ENCODE data around the gene DRD5.
"Not testable (repeated sequence)": the region's sequence is repeated elsewhere in the genome, so short reads cannot be mapped to it uniquely, and the experiment has no call there.

DRD5 gene

GRCh38 chr4:9781343-9782135, at the start of gene DRD5:
DRD5 (plus strand) TSS chr4:9781634; CDS start chr4:9782030, 396 bp downstream.
- DNase-seq (ENCODE audit: low read depth in 2 of 2) = no peak

- not testable (repeated sequence) for DNase-seq (ENCODE audit: low read depth in 2 of 2)
Measured at GRCh38 chr4:9732256-9732655, 49.2 kb upstream of the DRD5 start.

- no peak for DNase-seq (ENCODE audit: low read depth in 2 of 2)
Measured at GRCh38 chr4:9735515-9735914, 45.9 kb upstream of the DRD5 start.

DNA sequence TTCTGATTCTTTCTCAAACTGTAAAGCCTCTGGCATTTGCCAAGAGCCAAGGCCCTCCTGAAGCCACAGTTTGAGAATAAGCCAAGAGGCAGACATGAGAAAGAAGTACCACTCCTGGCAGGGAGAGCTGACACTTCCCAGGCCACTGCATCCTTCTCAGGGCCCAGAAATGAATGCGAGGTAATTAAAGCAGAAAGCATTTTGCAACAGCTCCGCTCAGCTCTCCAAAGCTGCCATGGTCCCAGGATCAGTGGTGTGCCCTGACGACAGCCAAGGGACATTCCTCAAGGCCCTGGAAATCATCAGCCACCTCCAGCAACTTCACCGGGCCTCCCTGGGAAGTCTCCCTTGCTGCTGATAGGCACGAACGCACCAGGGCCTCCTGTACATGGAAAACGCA, 44.2 kb upstream of the DRD5 start:
- not testable (repeated sequence) for DNase-seq (ENCODE audit: low read depth in 2 of 2)

DNA sequence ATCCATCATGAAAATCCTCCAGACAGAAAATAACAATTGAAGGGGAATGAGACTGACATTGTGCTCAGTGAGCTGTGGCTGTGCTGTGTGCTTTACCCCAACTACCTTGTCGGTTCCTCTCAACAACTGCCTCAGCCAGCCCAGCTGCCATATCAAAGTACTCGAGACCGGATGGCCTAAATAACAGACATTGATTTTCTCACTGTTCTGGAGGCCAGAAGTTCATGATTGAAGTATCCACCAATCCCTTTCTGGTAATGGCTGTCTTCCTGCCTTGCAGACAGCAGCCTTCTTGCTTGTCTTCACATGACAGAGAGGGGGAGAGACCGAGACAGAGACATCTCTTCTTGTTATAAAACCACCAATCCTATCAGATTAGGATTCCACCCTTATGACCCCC, 37.6 kb upstream of the DRD5 start:
- not testable (repeated sequence) for DNase-seq (ENCODE audit: low read depth in 2 of 2)

DNA sequence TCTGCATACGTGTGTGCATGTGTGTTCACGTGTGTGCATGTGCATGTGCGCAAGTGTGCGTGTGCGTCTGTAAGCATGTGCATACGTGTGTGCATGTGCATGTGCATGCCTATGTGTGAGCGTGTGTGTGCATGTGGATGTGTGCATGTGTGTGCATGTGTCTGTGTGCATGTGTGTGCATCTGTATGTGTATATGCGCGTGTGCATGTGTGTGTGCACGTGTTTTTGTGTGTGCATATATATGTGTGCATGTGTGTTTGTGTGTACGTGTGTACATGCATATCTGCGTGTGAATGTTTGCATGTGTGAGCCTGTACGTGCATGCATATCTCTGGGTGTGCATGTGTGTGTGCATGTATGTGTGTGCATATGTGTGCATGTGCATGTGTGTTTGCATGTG, 35.7 kb upstream of the DRD5 start:
- DNase-seq (ENCODE audit: low read depth in 2 of 2) = no peak

DNA sequence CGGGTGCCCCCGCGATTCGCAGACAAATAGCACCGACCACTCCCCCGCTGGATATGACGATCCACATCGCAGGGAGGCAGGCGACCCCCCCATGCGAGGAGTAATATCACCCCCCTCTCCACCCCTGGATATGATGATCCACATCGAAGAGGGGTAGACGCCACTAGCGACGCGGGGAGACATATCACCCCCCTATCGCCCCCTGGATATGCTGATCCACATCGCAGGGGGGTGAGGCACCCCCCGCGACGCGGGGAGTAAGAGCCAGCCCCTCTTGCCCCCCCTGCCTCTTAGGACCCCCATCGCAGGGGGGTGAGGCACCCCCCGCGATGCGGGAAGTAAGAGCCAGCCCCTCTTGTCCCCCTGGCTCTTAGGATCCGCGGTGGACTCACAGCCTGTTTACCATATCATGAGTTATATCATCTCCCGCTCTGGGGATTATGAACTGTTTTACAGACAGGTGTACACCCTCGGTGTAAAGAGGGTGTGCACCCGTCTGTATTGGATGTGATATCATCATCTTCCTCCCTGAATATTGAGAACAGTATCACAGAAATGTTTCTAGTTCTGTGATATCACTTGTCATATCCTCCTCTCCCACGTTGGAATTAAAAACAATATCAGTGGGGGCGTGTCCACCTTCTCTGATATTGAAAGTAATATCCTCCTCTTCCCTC, 22.7 kb upstream of the DRD5 start:
- DNase-seq (ENCODE audit: low read depth in 2 of 2) = no peak

GRCh38 chr4:9762823-9763475, 18.5 kb upstream of the DRD5 start:
- DNase-seq (ENCODE audit: low read depth in 2 of 2) = no peak

- DNase-seq (ENCODE audit: low read depth in 2 of 2) = no peak
Measured at GRCh38 chr4:9764155-9764696, 17.2 kb upstream of the DRD5 start.

GRCh38 chr4:9765091-9765490, 16.3 kb upstream of the DRD5 start:
- DNase-seq (ENCODE audit: low read depth in 2 of 2) = no peak

DNA sequence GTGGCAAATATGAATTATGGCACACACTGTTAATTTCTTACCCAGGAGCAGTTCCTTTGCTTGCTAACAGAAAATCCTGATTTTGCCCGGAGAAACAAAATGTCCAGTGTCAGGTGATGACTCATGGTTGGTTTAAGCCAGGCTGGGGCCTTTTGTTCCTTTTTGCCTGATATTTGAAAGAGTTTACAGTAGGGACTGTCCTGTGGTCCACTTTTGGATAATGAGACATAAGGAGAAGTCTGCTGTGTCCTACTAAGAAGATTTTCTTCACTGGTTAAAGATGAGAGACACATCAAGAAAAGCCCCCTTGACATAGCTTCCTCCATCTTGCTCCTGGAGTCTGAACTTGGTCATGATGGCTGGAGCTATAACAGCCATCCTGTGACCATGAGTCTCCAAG, 12.1 kb upstream of the DRD5 start:
- no peak for DNase-seq (ENCODE audit: low read depth in 2 of 2)

DNA sequence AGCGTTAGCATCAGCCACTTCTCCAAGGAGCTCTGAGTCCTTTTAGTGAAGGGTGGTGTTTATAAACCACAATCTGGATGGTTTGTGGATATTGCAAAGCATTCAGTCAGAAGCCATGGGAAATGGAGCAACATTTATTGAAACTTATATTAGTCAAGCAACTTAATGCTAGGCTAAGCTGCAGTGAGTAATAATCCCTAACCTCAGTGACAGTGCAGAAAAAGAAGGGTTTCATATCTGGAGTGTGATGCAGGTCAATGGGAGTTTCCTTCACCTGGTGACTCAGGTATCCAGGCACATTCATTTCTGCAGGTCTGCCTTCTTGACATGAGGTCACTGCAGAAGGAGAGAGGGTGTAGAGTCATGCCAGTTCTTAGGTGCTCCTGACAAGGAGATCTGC, 10.4 kb upstream of the DRD5 start:
- DNase-seq (ENCODE audit: low read depth in 2 of 2) = no peak

DNA sequence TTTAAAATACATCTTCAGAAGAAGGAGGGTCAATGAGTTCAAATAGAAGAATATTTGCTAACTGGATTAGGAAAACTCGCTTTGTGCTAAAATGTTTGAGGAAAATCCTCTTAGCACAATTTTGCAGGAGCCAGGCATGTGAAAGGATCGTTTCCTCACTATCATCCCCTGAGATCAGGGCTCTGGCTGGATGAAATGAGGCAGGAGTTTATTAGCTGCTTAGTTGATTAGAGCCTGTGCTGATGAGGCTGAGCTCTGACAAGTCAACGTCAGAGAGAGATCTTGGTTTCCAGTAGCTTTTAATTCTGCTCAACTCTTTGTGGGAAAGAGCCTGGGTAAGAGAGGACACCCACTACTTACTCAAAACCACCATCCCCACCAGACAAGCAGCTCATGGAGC, 8.0 kb upstream of the DRD5 start:
- DNase-seq (ENCODE audit: low read depth in 2 of 2) = no peak

- no peak for DNase-seq (ENCODE audit: low read depth in 2 of 2)
Measured at GRCh38 chr4:9782136-9782436, 652 bp downstream of the DRD5 start.

DNA sequence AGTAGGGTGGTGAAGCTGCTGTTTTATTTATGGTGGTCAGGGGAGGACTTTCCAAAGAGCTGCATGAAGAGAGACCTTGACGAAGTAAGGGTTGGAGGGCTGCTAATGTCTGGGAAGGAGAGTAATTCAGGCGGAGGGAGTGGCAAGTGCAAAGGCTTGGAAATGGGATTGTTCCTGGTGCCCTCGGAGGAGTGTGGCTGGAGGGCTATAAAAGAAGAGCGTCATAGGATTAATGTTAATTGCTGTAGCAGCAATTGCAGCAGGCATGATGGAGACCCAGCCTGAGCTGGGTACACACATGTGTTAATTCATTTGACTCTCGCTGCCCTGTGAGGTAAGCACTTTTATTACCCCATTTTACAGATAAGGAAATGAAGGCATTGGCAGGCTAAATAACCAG, 4.5 kb downstream of the DRD5 start:
- DNase-seq (ENCODE audit: low read depth in 2 of 2) = not testable (repeated sequence)

GRCh38 chr4:9792381-9792780, 10.9 kb downstream of the DRD5 start:
- DNase-seq (ENCODE audit: low read depth in 2 of 2) = no peak

- DNase-seq (ENCODE audit: low read depth in 2 of 2) = not testable (repeated sequence)
Measured at GRCh38 chr4:9796641-9797040, 15.2 kb downstream of the DRD5 start.

DNA sequence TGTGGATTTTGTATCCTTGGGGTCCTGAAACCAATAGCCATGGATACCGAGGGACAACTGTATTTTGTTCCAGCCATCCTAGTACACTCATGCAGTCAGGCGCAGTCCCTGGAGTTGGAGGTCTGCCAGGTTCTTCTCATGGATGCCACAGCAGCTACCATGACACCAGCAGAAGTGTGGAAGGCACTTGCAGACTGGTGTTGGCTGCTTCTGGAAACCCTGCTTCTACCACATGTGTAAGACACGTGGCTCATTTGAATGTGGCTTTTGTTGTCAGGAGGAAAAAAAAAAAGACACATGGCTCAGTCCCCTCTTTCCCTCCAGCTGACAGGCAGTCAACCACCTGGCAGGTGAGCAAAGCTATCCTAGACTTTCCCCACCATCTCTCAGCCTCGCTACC, 19.4 kb downstream of the DRD5 start:
- no peak for DNase-seq (ENCODE audit: low read depth in 2 of 2)

GRCh38 chr4:9804918-9805317, 23.5 kb downstream of the DRD5 start:
- no peak for DNase-seq (ENCODE audit: low read depth in 2 of 2)

- no peak for DNase-seq (ENCODE audit: low read depth in 2 of 2)
Measured at GRCh38 chr4:9808077-9808476, 26.6 kb downstream of the DRD5 start.

GRCh38 chr4:9811806-9812205, 30.4 kb downstream of the DRD5 start:
- no peak for DNase-seq (ENCODE audit: low read depth in 2 of 2)

- DNase-seq (ENCODE audit: low read depth in 2 of 2) = no peak
Measured at GRCh38 chr4:9812501-9813340, 31.3 kb downstream of the DRD5 start.
